ENCODE measurements around the gene CPEB3.

The CPEB3 gene

GRCh38 chr10:92024700-92025099 is 266.2 kb downstream of the CPEB3 start:
- DNase-seq, result no peak

GRCh38 chr10:92014620-92015019 is 276.3 kb downstream of the CPEB3 start:
- DNase-seq, result no peak

- DNase-seq, result no peak
These were observed 279.2 kb downstream of the CPEB3 start for GRCh38 chr10:92011560-92012214.

- DNase-seq, result no peak
These were observed 280.7 kb downstream of the CPEB3 start for GRCh38 chr10:92010047-92010735.

GRCh38 chr10:92009445-92009844 is 281.4 kb downstream of the CPEB3 start:
- DNase-seq, result no peak

- DNase-seq, result no peak
These were observed 284.9 kb downstream of the CPEB3 start for GRCh38 chr10:92005978-92006377.

GRCh38 chr10:92003258-92003657 is 287.6 kb downstream of the CPEB3 start:
- no peak for DNase-seq

GRCh38 chr10:92001995-92002394 is 288.9 kb downstream of the CPEB3 start:
- no peak for DNase-seq

- no peak for DNase-seq
These were observed 289.3 kb downstream of the CPEB3 start for GRCh38 chr10:92001581-92001980.
